ENCODE data around the gene PRKCG.
"Not testable (repeated sequence)": the region's sequence is repeated elsewhere in the genome, so short reads cannot be mapped to it uniquely, and the experiment has no call there.

PRKCG gene

GRCh38 chr19:53868892-53869804 is 12.8 kb upstream of the PRKCG start:
- no peak for TF ChIP-seq CTCF (IDR thresholded peaks at IDR 0.05; ENCODE audit: insufficient read depth, low read length, poor library complexity, severe bottlenecking)
- Histone ChIP-seq H3K9me3 (ENCODE audit: insufficient read depth, low read length) (no peaks in the 10 kb centered on the region), H3K36me3 (ENCODE audit: low read length) (no peaks in the 10 kb centered on the region), H4K20me1 (ENCODE audit: low read depth, low read length) (no peaks in the 10 kb centered on the region), H3K4me2 (ENCODE audit: low read depth, low read length, poor library complexity, severe bottlenecking) (no peak overlapping the region), H3K9ac (ENCODE audit: low read length) (no peak overlapping the region), H3K27ac (ENCODE audit: low read depth, low read length) (no peak overlapping the region), H3K9me2 (replicated peaks; ENCODE audit: insufficient read depth, low read length) (no peaks in the 10 kb centered on the region), H3K79me2 (ENCODE audit: insufficient read depth, low read length) (no peaks in the 10 kb centered on the region), H3K4me3 (ENCODE audit: insufficient read depth, low read length, poor library complexity, severe bottlenecking) (no peak overlapping the region), H2AFZ (ENCODE audit: low read depth, low read length, severe bottlenecking) (no peak overlapping the region), H3F3A (ENCODE audit: insufficient read depth) (no peaks in the 10 kb centered on the region), H3K27me3 (ENCODE audit: low read length) (no peaks in the 10 kb centered on the region)

- H2AFZ ChIP-seq (ENCODE audit: low read depth, low read length, severe bottlenecking); H4K20me1 ChIP-seq (ENCODE audit: low read depth, low read length); H3K4me2 ChIP-seq (ENCODE audit: low read depth, low read length, poor library complexity, severe bottlenecking); H3K27ac ChIP-seq (ENCODE audit: low read depth, low read length); H3K27me3 ChIP-seq (ENCODE audit: low read length); H3K4me3 ChIP-seq (ENCODE audit: insufficient read depth, low read length, poor library complexity, severe bottlenecking); H3K79me2 ChIP-seq (ENCODE audit: insufficient read depth, low read length); H3K9me2 ChIP-seq (replicated peaks; ENCODE audit: insufficient read depth, low read length); H3K36me3 ChIP-seq (ENCODE audit: low read length); H3F3A ChIP-seq (ENCODE audit: insufficient read depth); H3K9ac ChIP-seq (ENCODE audit: low read length); H3K9me3 ChIP-seq (ENCODE audit: insufficient read depth, low read length): not testable (repeated sequence)
These were observed 12.1 kb upstream of the PRKCG start for GRCh38 chr19:53869805-53870484.

- TF ChIP-seq CTCF (IDR thresholded peaks at IDR 0.05; ENCODE audit: insufficient read depth, low read length, poor library complexity, severe bottlenecking) = no peak
- no peak for TF ChIP-seq EZH2phosphoT487 (conservative IDR thresholded peaks at IDR 0.05; ENCODE audit: low read length)
- Histone ChIP-seq H3K4me2 (ENCODE audit: low read depth, low read length, poor library complexity, severe bottlenecking) (no peak overlapping the region), H3K27ac (ENCODE audit: low read depth, low read length) (no peak overlapping the region), H3K4me3 (ENCODE audit: insufficient read depth, low read length, poor library complexity, severe bottlenecking) (no peak overlapping the region), H3F3A (ENCODE audit: insufficient read depth) (no peaks in the 10 kb centered on the region), H4K20me1 (ENCODE audit: low read depth, low read length) (no peaks in the 10 kb centered on the region), H3K79me2 (ENCODE audit: insufficient read depth, low read length) (no peaks in the 10 kb centered on the region), H3K36me3 (ENCODE audit: low read length) (no peaks in the 10 kb centered on the region), H2AFZ (ENCODE audit: low read depth, low read length, severe bottlenecking) (no peak overlapping the region), H3K9me2 (replicated peaks; ENCODE audit: insufficient read depth, low read length) (no peaks in the 10 kb centered on the region), H3K9ac (ENCODE audit: low read length) (no peak overlapping the region), H3K27me3 (ENCODE audit: low read length) (no peaks in the 10 kb centered on the region), H3K9me3 (ENCODE audit: insufficient read depth, low read length) (no peaks in the 10 kb centered on the region)
These were observed 11.5 kb upstream of the PRKCG start for GRCh38 chr19:53870485-53870844.

- H3K9ac ChIP-seq (ENCODE audit: low read length) = no peak overlapping the region
- no peak overlapping the region for H3K27ac ChIP-seq (ENCODE audit: low read depth, low read length)
- H4K20me1 ChIP-seq (ENCODE audit: low read depth, low read length) = no peaks in the 10 kb centered on the region
- no peak overlapping the region for H3K4me2 ChIP-seq (ENCODE audit: low read depth, low read length, poor library complexity, severe bottlenecking)
- H3K9me3 ChIP-seq (ENCODE audit: insufficient read depth, low read length) = no peaks in the 10 kb centered on the region
- H3K9me2 ChIP-seq (replicated peaks; ENCODE audit: insufficient read depth, low read length) = no peaks in the 10 kb centered on the region
- H3F3A ChIP-seq (ENCODE audit: insufficient read depth) = no peaks in the 10 kb centered on the region
- no peak overlapping the region for H3K4me3 ChIP-seq (ENCODE audit: insufficient read depth, low read length, poor library complexity, severe bottlenecking)
- no peaks in the 10 kb centered on the region for H3K27me3 ChIP-seq (ENCODE audit: low read length)
- H3K79me2 ChIP-seq (ENCODE audit: insufficient read depth, low read length) = no peaks in the 10 kb centered on the region
- H2AFZ ChIP-seq (ENCODE audit: low read depth, low read length, severe bottlenecking) = no peak overlapping the region
- no peak for TF ChIP-seq EZH2phosphoT487 (conservative IDR thresholded peaks at IDR 0.05; ENCODE audit: low read length)
- TF ChIP-seq CTCF (IDR thresholded peaks at IDR 0.05; ENCODE audit: insufficient read depth, low read length, poor library complexity, severe bottlenecking) = no peak
- no peaks in the 10 kb centered on the region for H3K36me3 ChIP-seq (ENCODE audit: low read length)
These were observed 10.5 kb upstream of the PRKCG start for GRCh38 chr19:53871454-53871853.
